Pancreas (tissue), 10 donors: Measurements from ENCODE around the gene SPEG. TPM values are rescaled to one million over a fixed set of nuclear protein-coding genes. Genes with fewer than 3 reads are reported as not detected.

Experiments
- ATAC-seq, 4 donors: fragments of 200-7000 bp; cut with Tn5 transposase; one replicate each; pipeline versions ENCODE4 v1.8.0 to v1.9.1; 2020; ENCODE audit warnings: mild to moderate bottlenecking in 4 of 4, moderate library complexity in 4 of 4
- DNase-seq, 6 donors: peaks; one replicate each; pipeline ENCODE4 v3.0.0-alpha.2; 2020
- FAIRE-seq: peaks from 2 replicates; lab custom pipeline; 2012; peaks lifted over from hg19 to GRCh38; lab: Jason Lieb, UNC
- H3K27ac ChIP-seq, 4 donors: fragments of 200-600 bp; sonication (generic); 1 replicate in 3 of 4; 2 replicates in 1 of 4; pipeline versions ENCODE4 v1.5.0 to v1.8.0; 2020
- H3K27me3 ChIP-seq, 4 donors: fragments of 200-600 bp; one replicate each; pipeline ENCODE4 v1.8.0; 2021
- H3K36me3 ChIP-seq, 3 donors: fragments of 200-600 bp; sonication (generic) in 1 of 3; one replicate each; pipeline versions ENCODE4 v1.5.0 to v1.8.0; 2020 to 2021
- H3K4me1 ChIP-seq, 3 donors: fragments of 200-600 bp; one replicate each; pipeline ENCODE4 v1.8.0; 2021
- H3K4me3 ChIP-seq, 4 donors: fragments of 200-600 bp; sonication (generic) in 2 of 4; one replicate each; pipeline versions ENCODE4 v1.5.0 to v1.8.0; 2020 to 2021
- H3K9me3 ChIP-seq, 4 donors: fragments of 200-600 bp; one replicate each; pipeline ENCODE4 v1.8.0; 2021
- CTCF ChIP-seq, 4 donors: fragments of 200-600 bp; sonication (generic) in 3 of 4; IDR thresholded peaks; one replicate each; pipeline versions ENCODE4 v1.5.0 to v1.8.0; 2021; ENCODE audit warnings: antibody characterized with exemption in 4 of 4
- WGBS, 2 donors: extraction: QIAGEN DNeasy Blood & Tissue Kit; methylation state at CpG; one replicate each; pipeline ENCODE4 v1.1.7; 2013; 5-methylcytosine and 5-hydroxymethylcytosine counted together
- intact Hi-C, 3 donors: fragments of 100-400 bp; cut with DNase I; formaldehyde crosslinking; loops; one replicate each; pipeline versions ENCODE4 v1.11.1 to v1.14.2; 2022
- polyA plus RNA-seq, 2 donors: library from polyadenylated mRNA; stranded (reverse); fragments of 200-250 nt; gene quantifications; one replicate each; pipeline ENCODE4 v1.2.3, GENCODE V29; 2013
- total RNA-seq, 6 donors: library from RNA; stranded (reverse); fragmentation: NEBNext Ultra II Directional in 4 of 6; extraction: Animal tissue kit (Norgen Biotek cat#: 25700) in 4 of 6; gene quantifications; one replicate each; pipeline versions ENCODE4 v1.2.1 to v1.2.4, GENCODE V29; 2021 to 2023
- donor health status: healthy with polysubstance abuse.
- donor health status: DM: no; HTN: no; CAD: no; lungs with moderate emphysema.
- donor health status: DM: no; HTN: no; CAD: no.
- donor health status: control.
- donor health status: control.
- donor health status: Bipolar disorder and iron deficiency.
- donor health status: DM: yes; HTN: yes; CAD: no.
- donor health status: DM: no; HTN: no; CAD: no.
- donor health status: DM: no; HTN: no; CAD: no.
- donor health status: DM: yes; HTN: yes; CAD: no.

The SPEG gene
- total and polyA plus RNA-seq, 8 donors, result 2.6 to 33.3 (median 4.2) TPM

- Histone ChIP-seq H3K27me3 (no peaks in the 10 kb centered on the region), H3K4me3 (peak overlapping the region; percentile 61 to 67 (median 64)), H3K27ac (peak overlapping the region; percentile 75 to 95 (median 88)), H3K4me1 (peaks cover 0 to 15% (median 4%) of the 10 kb centered on the region in 3 donors), H3K36me3 (peaks cover 0 to 4% (median 0%) of the 10 kb centered on the region in 3 donors), H3K9me3 (no peaks in the 10 kb centered on the region)
- no peak for DNase-seq
- no peak for FAIRE-seq
- WGBS, 2 donors, result 1% methylated on average over 3 of the region's 3 CpGs
- intact Hi-C loops, result no loop called here
- TF ChIP-seq CTCF (IDR thresholded peaks at IDR 0.05), result no peak
- no peak for ATAC-seq
These were observed 64.3 kb downstream of the SPEG start for GRCh38 chr2:219499058-219499307.

- Histone ChIP-seq H3K4me3 (peak overlapping the region; percentile 61 to 67 (median 64)), H3K27ac (no peak overlapping the region), H3K27me3 (no peaks in the 10 kb centered on the region), H3K4me1 (peaks cover 0 to 15% (median 4%) of the 10 kb centered on the region in 3 donors), H3K36me3 (peaks cover 0 to 9% (median 0%) of the 10 kb centered on the region in 3 donors), H3K9me3 (no peaks in the 10 kb centered on the region)
- DNase-seq (no peak), ATAC-seq (no peak), FAIRE-seq (no peak)
- intact Hi-C loops, result no loop called here
- TF ChIP-seq CTCF (IDR thresholded peaks at IDR 0.05), result no peak
- WGBS, 2 donors, result 21 to 30% methylated on average over 1 of the region's 1 CpG
These were observed 64.9 kb downstream of the SPEG start for GRCh38 chr2:219499555-219499954.

GRCh38 chr2:219500135-219500534 is 65.5 kb downstream of the SPEG start:
- 85 to 88% methylated on average over 2 of the region's 2 CpGs for WGBS, 2 donors
- peaks cover 0 to 15% (median 4%) of the 10 kb centered on the region in 3 donors for H3K4me1 ChIP-seq
- H3K4me3 ChIP-seq, result no peak overlapping the region
- H3K36me3 ChIP-seq, result peaks cover 0 to 10% (median 0%) of the 10 kb centered on the region in 3 donors
- no peaks in the 10 kb centered on the region for H3K9me3 ChIP-seq
- no peak overlapping the region for H3K27ac ChIP-seq
- no peaks in the 10 kb centered on the region for H3K27me3 ChIP-seq
- FAIRE-seq (no peak), ATAC-seq (no peak), DNase-seq (no peak)
- intact Hi-C loops, result no loop called here
- no peak for TF ChIP-seq CTCF (IDR thresholded peaks at IDR 0.05)

GRCh38 chr2:219501849-219502248 is 67.2 kb downstream of the SPEG start:
- peaks cover 0 to 15% (median 4%) of the 10 kb centered on the region in 3 donors for H3K4me1 ChIP-seq
- ATAC-seq (no peak), FAIRE-seq (no peak), DNase-seq (peak in 1 of 6 donors; percentile 45)
- no peak overlapping the region for H3K4me3 ChIP-seq
- H3K9me3 ChIP-seq, result no peaks in the 10 kb centered on the region
- WGBS, 2 donors, result 91 to 95% methylated on average over 14 of the region's 14 CpGs
- H3K36me3 ChIP-seq, result peaks cover 0 to 23% (median 0%) of the 10 kb centered on the region in 3 donors
- intact Hi-C loops, result no loop called here
- TF ChIP-seq CTCF (IDR thresholded peaks at IDR 0.05), result no peak
- H3K27ac ChIP-seq, result no peak overlapping the region
- no peaks in the 10 kb centered on the region for H3K27me3 ChIP-seq

GRCh38 chr2:219502618-219503017 is 68.0 kb downstream of the SPEG start:
- intact Hi-C loops, result no loop called here
- DNase-seq (peak in 1 of 6 donors; percentile 7), FAIRE-seq (no peak), ATAC-seq (no peak)
- H3K4me1 ChIP-seq, result peaks cover 0 to 10% (median 4%) of the 10 kb centered on the region in 3 donors
- no peaks in the 10 kb centered on the region for H3K9me3 ChIP-seq
- no peak overlapping the region for H3K4me3 ChIP-seq
- no peaks in the 10 kb centered on the region for H3K27me3 ChIP-seq
- peaks cover 0 to 23% (median 0%) of the 10 kb centered on the region in 3 donors for H3K36me3 ChIP-seq
- no peak for TF ChIP-seq CTCF (IDR thresholded peaks at IDR 0.05)
- no peak overlapping the region for H3K27ac ChIP-seq
